NCI-H345 treated with DMSO at 0.1 percent for 48 hours (cell line): ENCODE results near the gene TSFM.
A peak's percentile ranks its signal among the peaks of the same experiment; 100 is the strongest.

Experiments
- DNase-seq: peaks from one replicate; lab custom pipeline; 2025; ENCODE audit not compliant: unreplicated experiment; lab: John Stamatoyannopoulos, UW

Gene TSFM

GRCh38 chr12:57745485-57745881, 37.1 kb upstream of the TSFM start:
- no peak for DNase-seq

- DNase-seq, result no peak
These were observed 36.6 kb upstream of the TSFM start for GRCh38 chr12:57746025-57746424.

- DNase-seq, result no peak
These were observed 33.5 kb upstream of the TSFM start for GRCh38 chr12:57749061-57749460.

GRCh38 chr12:57750561-57751431, 31.8 kb upstream of the TSFM start:
- no peak for DNase-seq

- no peak for DNase-seq
These were observed 31.2 kb upstream of the TSFM start for GRCh38 chr12:57751432-57751787.

GRCh38 chr12:57751788-57752667, 30.6 kb upstream of the TSFM start, which contains the start of gene CDK4:
TSS of gene CDK4 (minus strand) at chr12:57752310. CDS start at chr12:57751717, 593 bp downstream.
- peak; percentile 99 for DNase-seq

GRCh38 chr12:57752668-57753000, 30.0 kb upstream of the TSFM start:
- DNase-seq, result no peak

GRCh38 chr12:57753756-57754337, 28.7 kb upstream of the TSFM start:
- DNase-seq, result no peak

- DNase-seq, result peak; percentile 70
These were observed 28.0 kb upstream of the TSFM start, which contains the start of gene MARCHF9 for GRCh38 chr12:57754411-57755193. TSS of gene MARCHF9 (plus strand) at chr12:57755103. CDS start at chr12:57755529, 426 bp downstream.

GRCh38 chr12:57755194-57755453, 27.5 kb upstream of the TSFM start:
- no peak for DNase-seq

- no peak for DNase-seq
These were observed 26.9 kb upstream of the TSFM start for GRCh38 chr12:57755454-57756372.

GRCh38 chr12:57756406-57757341, 25.9 kb upstream of the TSFM start:
- DNase-seq, result no peak

- no peak for DNase-seq
These were observed 24.8 kb upstream of the TSFM start for GRCh38 chr12:57757771-57758170.

GRCh38 chr12:57758552-57759359, 23.8 kb upstream of the TSFM start:
- DNase-seq, result no peak

GRCh38 chr12:57759360-57759980, 23.1 kb upstream of the TSFM start:
- no peak for DNase-seq

GRCh38 chr12:57760347-57760982, 22.1 kb upstream of the TSFM start:
- DNase-seq, result no peak

- no peak for DNase-seq
These were observed 21.1 kb upstream of the TSFM start for GRCh38 chr12:57761391-57761998.
